Measurements from ENCODE around the gene ZC3H7A. TPM values are rescaled to one million over a fixed set of nuclear protein-coding genes. Genes with fewer than 3 reads are reported as not detected.

ZC3H7A gene
- total and polyA plus RNA-seq, 2 of the 13 experiments (the other 11 are each of a cell fraction or from before 2014, with no cell fraction given), result 29.2 to 36.8 TPM

GRCh38 chr16:11748404-11749254 lies 48.4 kb downstream of the ZC3H7A start (continued):
- TF ChIP-seq KDM1A (CRISPR knock-in tag; IDR thresholded peaks at IDR 0.05) (no peak), PHB2 (IDR thresholded peaks at IDR 0.05; ENCODE audit: partially characterized antibody) (no peak), NR2F1 (CRISPR knock-in tag; IDR thresholded peaks at IDR 0.05) (no peak; a peak in 2 of 4 replicates), ZNF496 (CRISPR knock-in tag; IDR thresholded peaks at IDR 0.05; ENCODE audit: insufficient replicate concordance) (no peak), MAF1 (CRISPR knock-in tag; IDR thresholded peaks at IDR 0.05; ENCODE audit: borderline replicate concordance) (peak; percentile 79), FOXA3 (CRISPR knock-in tag; IDR thresholded peaks at IDR 0.05) (peak; percentile 66; the same call in 1 of the 2 replicates), POGK (CRISPR knock-in tag; conservative IDR thresholded peaks at IDR 0.05) (peak; percentile 60; the same call in 1 of the 2 replicates), MLXIP (CRISPR knock-in tag; IDR thresholded peaks at IDR 0.05; ENCODE audit: borderline replicate concordance) (no peak), PHF21A (CRISPR knock-in tag; IDR thresholded peaks at IDR 0.05) (peak; percentile 93), SCMH1 (CRISPR knock-in tag; IDR thresholded peaks at IDR 0.05; ENCODE audit: borderline replicate concordance) (no peak), NR2C2 (CRISPR knock-in tag; IDR thresholded peaks at IDR 0.05; ENCODE audit: borderline replicate concordance) (no peak), RCOR2 (CRISPR knock-in tag; IDR thresholded peaks at IDR 0.05) (peak; percentile 84), ZNF12 (CRISPR knock-in tag; IDR thresholded peaks at IDR 0.05) (no peak), SATB2 (CRISPR knock-in tag; IDR thresholded peaks at IDR 0.05) (no peak), SMC3 (IDR thresholded peaks at IDR 0.05; ENCODE audit: low read length) (no peak), NFRKB (IDR thresholded peaks at IDR 0.05) (no peak), ATF3 (CRISPR knock-in tag; IDR thresholded peaks at IDR 0.05) (0 out of 2 replicates have a peak, but pooled peaks have one; percentile 35), AKAP8 (CRISPR knock-in tag; IDR thresholded peaks at IDR 0.05) (0 out of 2 replicates have a peak, but pooled peaks have one; percentile 76), RBM39 (IDR thresholded peaks at IDR 0.05; ENCODE audit: low read depth, low read length, poor library complexity, severe bottlenecking) (no peak), ATAD3A (CRISPR knock-in tag; IDR thresholded peaks at IDR 0.05) (no peak), ZNF780A (CRISPR knock-in tag; IDR thresholded peaks at IDR 0.05) (no peak), HMGXB4 (CRISPR knock-in tag; IDR thresholded peaks at IDR 0.05; ENCODE audit: borderline replicate concordance in 1 of 2, low read depth in 1 of 2) (peak; percentile 4 to 17; a peak in 2 of 4 replicates), ZNF644 (CRISPR knock-in tag; IDR thresholded peaks at IDR 0.05; ENCODE audit: low read depth) (no peak), TEAD2 (CRISPR knock-in tag; IDR thresholded peaks at IDR 0.05) (no peak)

Data from HepG2 (cell line).